T-helper 2 cell treated with Interferon-gamma antibody and Interleukin-4, amounts not matched to agents 5 μg/mL and 100 μg/mL, for 36 hours (primary cell): Measurements from ENCODE around the gene TM2D1.

Source experiments
- DNase-seq: peaks from one replicate; pipeline ENCODE4 v3.0.0; 2021; ENCODE audit warnings: low spot score
- H3K27ac Mint-ChIP-seq: one replicate; pipeline ENCODE4 v1.8.0; 2021; ENCODE audit warnings: mild to moderate bottlenecking, mixed read lengths
- H3K27me3 Mint-ChIP-seq: one replicate; pipeline ENCODE4 v1.8.0; 2021; ENCODE audit warnings: low read depth, mixed read lengths
- H3K36me3 Mint-ChIP-seq: one replicate; pipeline ENCODE4 v1.8.0; 2021; ENCODE audit warnings: low read depth, mixed read lengths
- H3K4me1 Mint-ChIP-seq: one replicate; pipeline ENCODE4 v1.8.0; 2021; ENCODE audit warnings: low read depth, mixed read lengths
- H3K4me3 Mint-ChIP-seq: one replicate; pipeline ENCODE4 v1.8.0; 2022; ENCODE audit warnings: mild to moderate bottlenecking, moderate library complexity, mixed read lengths
- H3K9me3 Mint-ChIP-seq: one replicate; pipeline ENCODE4 v1.8.0; 2021; ENCODE audit warnings: mixed read lengths

The TM2D1 gene

GRCh38 chr1:61724813-61725694 is at the start of gene TM2D1:
Gene TM2D1 (minus strand): TSS chr1:61725141. CDS start chr1:61725120, 21 bp downstream.
- H3K36me3 Mint-ChIP-seq, result peaks cover 13% of the 10 kb centered on the region
- DNase-seq, result peak; percentile 89
- peak within 1 kb of the TSS; percentile 96 for H3K4me3 Mint-ChIP-seq
- peak within 1 kb of the TSS; percentile 98 for H3K27ac Mint-ChIP-seq
- H3K9me3 Mint-ChIP-seq, result no peaks in the 10 kb centered on the region
- no peaks in the 10 kb centered on the region for H3K27me3 Mint-ChIP-seq
- peaks cover 17% of the 10 kb centered on the region for H3K4me1 Mint-ChIP-seq

DNA sequence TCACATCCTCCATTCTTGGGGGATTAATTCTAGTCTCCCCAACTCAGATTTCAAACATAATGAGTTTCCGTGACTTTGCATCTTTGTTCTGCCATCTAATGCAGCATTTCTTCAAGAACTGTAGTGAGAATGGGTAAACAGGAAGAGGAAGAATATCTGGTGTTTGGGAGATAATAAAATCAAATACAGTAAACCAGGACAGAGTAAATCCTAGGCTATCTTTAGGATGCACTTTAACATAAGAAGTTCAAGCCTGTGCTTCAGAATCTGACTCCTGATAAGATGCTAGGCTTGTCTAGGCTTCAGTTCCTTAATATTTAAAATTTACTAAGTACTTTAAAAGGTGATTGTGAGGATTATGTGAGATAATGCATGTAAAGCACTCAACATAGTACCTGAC is 45.2 kb upstream of the TM2D1 start:
- peaks cover 2% of the 10 kb centered on the region for H3K4me1 Mint-ChIP-seq
- H3K27ac Mint-ChIP-seq, result no peak overlapping the region
- no peak for DNase-seq
- no peaks in the 10 kb centered on the region for H3K27me3 Mint-ChIP-seq
- H3K9me3 Mint-ChIP-seq, result no peaks in the 10 kb centered on the region
- H3K4me3 Mint-ChIP-seq, result no peak overlapping the region
- H3K36me3 Mint-ChIP-seq, result no peaks in the 10 kb centered on the region

DNA sequence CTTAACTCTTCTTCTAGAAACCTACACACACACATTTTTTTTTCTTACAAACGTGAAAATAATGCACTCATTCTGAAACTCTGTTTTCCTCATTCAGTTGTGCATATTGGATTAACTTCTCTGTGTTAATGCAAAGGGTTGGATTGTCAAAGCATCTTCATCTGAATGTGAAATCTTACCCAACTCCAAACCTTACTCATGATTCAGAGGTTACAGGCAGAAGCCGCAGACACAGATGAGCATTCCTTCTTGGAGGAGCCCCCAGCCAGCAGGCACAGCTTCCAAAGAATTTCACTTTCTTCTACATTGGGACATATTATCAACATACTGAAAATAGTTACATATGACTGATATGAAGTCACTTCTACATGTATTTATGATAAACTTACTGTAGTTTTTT is 33.0 kb upstream of the TM2D1 start:
- Mint-ChIP-seq H3K4me1 (peaks cover 5% of the 10 kb centered on the region), H3K4me3 (no peak overlapping the region), H3K36me3 (no peaks in the 10 kb centered on the region), H3K27me3 (no peaks in the 10 kb centered on the region), H3K9me3 (no peaks in the 10 kb centered on the region), H3K27ac (no peak overlapping the region)
- no peak for DNase-seq

GRCh38 chr1:61756773-61757172 is 31.8 kb upstream of the TM2D1 start:
- H3K4me3 Mint-ChIP-seq, result no peak overlapping the region
- no peaks in the 10 kb centered on the region for H3K9me3 Mint-ChIP-seq
- no peak overlapping the region for H3K27ac Mint-ChIP-seq
- H3K36me3 Mint-ChIP-seq, result no peaks in the 10 kb centered on the region
- no peaks in the 10 kb centered on the region for H3K27me3 Mint-ChIP-seq
- no peak for DNase-seq
- H3K4me1 Mint-ChIP-seq, result peaks cover 5% of the 10 kb centered on the region

GRCh38 chr1:61754545-61754944 is 29.6 kb upstream of the TM2D1 start:
- Mint-ChIP-seq H3K9me3 (no peaks in the 10 kb centered on the region), H3K4me1 (peaks cover 5% of the 10 kb centered on the region), H3K4me3 (no peak overlapping the region), H3K36me3 (no peaks in the 10 kb centered on the region), H3K27ac (no peak overlapping the region), H3K27me3 (no peaks in the 10 kb centered on the region)
- no peak for DNase-seq

- DNase-seq, result no peak
- H3K4me1 Mint-ChIP-seq, result peaks cover 5% of the 10 kb centered on the region
- no peak overlapping the region for H3K27ac Mint-ChIP-seq
- H3K27me3 Mint-ChIP-seq, result no peaks in the 10 kb centered on the region
- H3K4me3 Mint-ChIP-seq, result no peak overlapping the region
- no peaks in the 10 kb centered on the region for H3K36me3 Mint-ChIP-seq
- no peaks in the 10 kb centered on the region for H3K9me3 Mint-ChIP-seq
Measured at GRCh38 chr1:61753998-61754508, 29.1 kb upstream of the TM2D1 start.

DNA sequence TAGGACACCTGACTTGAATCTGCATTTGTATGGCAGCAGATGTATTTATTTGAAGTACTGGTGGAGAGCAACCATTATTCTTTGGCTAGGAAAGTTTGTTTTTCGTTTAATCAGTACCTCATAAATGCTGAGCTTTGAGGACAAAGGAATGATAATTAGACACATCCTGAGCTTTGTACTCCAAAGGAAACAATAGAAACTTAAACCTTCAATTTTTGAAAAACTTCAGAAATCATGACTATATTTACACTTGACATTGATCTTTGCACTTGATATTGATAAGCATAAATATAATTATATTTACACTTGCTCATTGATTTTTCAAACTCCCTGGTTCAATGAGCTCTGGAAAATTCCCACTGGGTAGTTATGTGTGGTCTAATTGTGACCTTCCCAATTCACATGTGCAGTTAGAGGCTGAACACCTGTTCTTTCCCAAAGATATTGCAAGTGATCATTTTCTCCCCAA is 28.0 kb upstream of the TM2D1 start:
- no peak for DNase-seq
- Mint-ChIP-seq H3K27me3 (no peaks in the 10 kb centered on the region), H3K4me1 (peaks cover 4% of the 10 kb centered on the region), H3K36me3 (no peaks in the 10 kb centered on the region), H3K27ac (no peak overlapping the region), H3K4me3 (no peak overlapping the region), H3K9me3 (no peaks in the 10 kb centered on the region)

GRCh38 chr1:61749574-61749973 is 24.6 kb upstream of the TM2D1 start:
- Mint-ChIP-seq H3K27ac (no peak overlapping the region), H3K4me1 (peaks cover 3% of the 10 kb centered on the region), H3K27me3 (no peaks in the 10 kb centered on the region)

GRCh38 chr1:61748566-61748965 is 23.6 kb upstream of the TM2D1 start:
- Mint-ChIP-seq H3K4me3 (no peak overlapping the region), H3K27ac (no peak overlapping the region), H3K36me3 (no peaks in the 10 kb centered on the region)

More at GRCh38 chr1:61749574-61749973, 24.6 kb upstream of the TM2D1 start:
- H3K36me3 Mint-ChIP-seq, result no peaks in the 10 kb centered on the region
- H3K9me3 Mint-ChIP-seq, result no peaks in the 10 kb centered on the region
- H3K4me3 Mint-ChIP-seq, result no peak overlapping the region
- no peak for DNase-seq

DNA sequence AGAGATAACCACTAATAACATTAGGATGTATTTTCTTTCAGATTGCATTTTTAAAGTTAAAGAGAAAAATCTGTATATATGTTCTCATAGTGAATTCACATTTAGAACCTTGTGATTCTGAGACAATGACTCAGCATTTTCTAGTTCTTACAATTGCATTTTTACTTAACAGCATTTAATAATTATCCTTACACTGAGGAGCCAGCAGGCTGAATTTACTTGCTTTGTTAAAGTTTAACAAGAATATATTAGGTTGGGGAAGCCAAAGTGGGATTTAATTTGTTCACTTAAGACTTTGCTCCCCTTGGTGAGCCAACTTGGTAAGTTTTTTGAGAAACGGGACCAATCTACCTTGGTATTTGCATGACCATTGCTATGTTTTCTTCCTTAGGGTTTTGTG is 21.9 kb upstream of the TM2D1 start:
- no peak overlapping the region for H3K27ac Mint-ChIP-seq
- peaks cover 11% of the 10 kb centered on the region for H3K4me1 Mint-ChIP-seq

More at GRCh38 chr1:61748566-61748965, 23.6 kb upstream of the TM2D1 start:
- DNase-seq, result no peak
- Mint-ChIP-seq H3K9me3 (no peaks in the 10 kb centered on the region), H3K4me1 (peaks cover 8% of the 10 kb centered on the region), H3K27me3 (no peaks in the 10 kb centered on the region)

GRCh38 chr1:61743716-61744580 is 19.0 kb upstream of the TM2D1 start:
- Mint-ChIP-seq H3K27ac (no peak overlapping the region), H3K4me3 (peak overlapping the region; percentile 58), H3K4me1 (peaks cover 21% of the 10 kb centered on the region), H3K9me3 (no peaks in the 10 kb centered on the region), H3K27me3 (peaks cover 3% of the 10 kb centered on the region), H3K36me3 (no peaks in the 10 kb centered on the region)
- DNase-seq, result no peak

More for the DNA sequence above, 21.9 kb upstream of the TM2D1 start:
- Mint-ChIP-seq H3K4me3 (no peak overlapping the region), H3K9me3 (no peaks in the 10 kb centered on the region), H3K27me3 (peaks cover 2% of the 10 kb centered on the region), H3K36me3 (no peaks in the 10 kb centered on the region)
- DNase-seq, result no peak

DNA sequence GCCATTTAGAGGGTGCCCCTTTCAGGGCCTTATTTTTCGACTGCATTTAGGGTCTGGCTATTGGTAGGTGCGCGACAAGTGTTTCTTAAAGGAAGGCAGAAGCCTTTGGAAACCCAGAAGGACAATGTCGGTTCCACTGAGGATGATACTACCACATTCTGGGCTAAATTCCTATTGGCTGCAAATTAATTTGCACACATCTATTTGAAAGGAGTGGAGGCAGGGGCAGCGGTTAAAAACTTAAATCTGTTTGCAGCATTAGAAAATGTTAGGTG is 18.4 kb upstream of the TM2D1 start:
- no peak for DNase-seq
- Mint-ChIP-seq H3K27ac (peak overlapping the region; percentile 24), H3K36me3 (no peaks in the 10 kb centered on the region), H3K27me3 (peaks cover 3% of the 10 kb centered on the region), H3K4me3 (peak overlapping the region; percentile 58), H3K9me3 (no peaks in the 10 kb centered on the region), H3K4me1 (peaks cover 21% of the 10 kb centered on the region)

- no peak overlapping the region for H3K27ac Mint-ChIP-seq
- peaks cover 3% of the 10 kb centered on the region for H3K27me3 Mint-ChIP-seq
- peaks cover 21% of the 10 kb centered on the region for H3K4me1 Mint-ChIP-seq
- no peak for DNase-seq
- H3K36me3 Mint-ChIP-seq, result no peaks in the 10 kb centered on the region
- peak overlapping the region; percentile 58 for H3K4me3 Mint-ChIP-seq
- no peaks in the 10 kb centered on the region for H3K9me3 Mint-ChIP-seq
Measured at GRCh38 chr1:61742620-61743430, 17.9 kb upstream of the TM2D1 start.
